ENCODE data around the gene ZNF236.
A peak's percentile ranks its signal among the peaks of the same experiment; 100 is the strongest.

GRCh38 chr18:76960528-76961035 is 138.2 kb downstream of the ZNF236 start:
- TF ChIP-seq, protein P1, sequence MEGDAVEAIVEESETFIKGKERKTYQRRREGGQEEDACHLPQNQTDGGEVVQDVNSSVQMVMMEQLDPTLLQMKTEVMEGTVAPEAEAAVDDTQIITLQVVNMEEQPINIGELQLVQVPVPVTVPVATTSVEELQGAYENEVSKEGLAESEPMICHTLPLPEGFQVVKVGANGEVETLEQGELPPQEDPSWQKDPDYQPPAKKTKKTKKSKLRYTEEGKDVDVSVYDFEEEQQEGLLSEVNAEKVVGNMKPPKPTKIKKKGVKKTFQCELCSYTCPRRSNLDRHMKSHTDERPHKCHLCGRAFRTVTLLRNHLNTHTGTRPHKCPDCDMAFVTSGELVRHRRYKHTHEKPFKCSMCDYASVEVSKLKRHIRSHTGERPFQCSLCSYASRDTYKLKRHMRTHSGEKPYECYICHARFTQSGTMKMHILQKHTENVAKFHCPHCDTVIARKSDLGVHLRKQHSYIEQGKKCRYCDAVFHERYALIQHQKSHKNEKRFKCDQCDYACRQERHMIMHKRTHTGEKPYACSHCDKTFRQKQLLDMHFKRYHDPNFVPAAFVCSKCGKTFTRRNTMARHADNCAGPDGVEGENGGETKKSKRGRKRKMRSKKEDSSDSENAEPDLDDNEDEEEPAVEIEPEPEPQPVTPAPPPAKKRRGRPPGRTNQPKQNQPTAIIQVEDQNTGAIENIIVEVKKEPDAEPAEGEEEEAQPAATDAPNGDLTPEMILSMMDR (IDR thresholded peaks at IDR 0.05; ENCODE audit: control extremely low read depth in 1 of 3, insufficient read depth in 1 of 3, low read depth in 1 of 3, low read length in 3 of 3) = peak; percentile 37 to 41 (median 39)
- TF ChIP-seq SP1 (IDR thresholded peaks at IDR 0.05; ENCODE audit: low read depth, low read length) (no peak), POLR2A (IDR thresholded peaks at IDR 0.05; ENCODE audit: control extremely low read depth in 1 of 2, low read depth in 2 of 2, low read length in 2 of 2) (no peak), CHD1 (IDR thresholded peaks at IDR 0.05; ENCODE audit: low read depth, low read length) (no peak), SIN3A (conservative IDR thresholded peaks at IDR 0.05 in 1 of 2, IDR thresholded peaks at IDR 0.05 in 1 of 2; ENCODE audit: low read depth in 1 of 2, low read length in 2 of 2) (no peak), SP4 (IDR thresholded peaks at IDR 0.05; ENCODE audit: low read length) (no peak), RNF2 (IDR thresholded peaks at IDR 0.05; ENCODE audit: borderline replicate concordance, low read depth, low read length, missing control alignments, poor library complexity, severe bottlenecking) (no peak)

All from H1 (cell line).